Globus pallidus (tissue), 1 donor: ENCODE data around the gene HLA-F.

Source experiments
- DNase-seq: peaks from one replicate; pipeline ENCODE4 v3.0.0-alpha.2; 2015; ENCODE audit warnings: low spot score

HLA-F gene

DNA sequence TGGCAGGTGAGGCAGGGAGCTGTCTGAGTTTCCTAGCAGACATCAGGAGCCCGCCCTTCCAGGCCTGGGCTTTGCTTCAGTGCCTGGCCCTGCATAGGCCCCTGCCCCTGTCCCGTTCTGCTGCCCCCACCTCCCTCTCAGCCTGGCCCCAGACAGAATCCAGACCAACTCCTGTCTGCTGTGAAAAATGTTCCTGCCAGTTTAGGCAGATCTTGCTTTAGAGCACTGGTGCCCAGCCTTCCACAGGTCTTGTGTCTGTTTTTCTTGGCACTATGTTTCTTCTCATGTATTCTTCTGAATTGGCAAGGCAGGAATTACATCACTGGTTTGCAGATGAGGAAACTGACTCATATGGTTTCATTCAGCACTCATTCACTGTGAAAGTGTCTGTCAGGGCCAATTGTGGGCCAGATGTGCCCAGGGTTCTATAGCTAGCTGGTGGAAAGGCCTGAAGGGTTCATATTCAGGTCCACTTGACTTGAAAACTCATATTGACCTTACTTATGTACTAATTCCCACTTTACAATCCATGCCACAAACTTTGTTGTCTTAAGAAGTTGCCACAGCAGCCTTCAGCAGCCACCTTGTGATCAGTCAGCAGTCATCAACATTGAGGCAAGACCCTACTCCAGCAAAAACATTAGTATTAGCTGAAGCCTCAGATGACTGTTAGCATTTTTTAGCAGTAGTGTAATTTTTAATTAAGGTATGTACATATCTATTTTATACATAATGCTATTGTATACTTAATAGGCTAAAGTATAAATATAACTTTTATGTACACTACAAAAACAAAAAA lies 40.5 kb downstream of the HLA-F start:
- DNase-seq = no peak

DNA sequence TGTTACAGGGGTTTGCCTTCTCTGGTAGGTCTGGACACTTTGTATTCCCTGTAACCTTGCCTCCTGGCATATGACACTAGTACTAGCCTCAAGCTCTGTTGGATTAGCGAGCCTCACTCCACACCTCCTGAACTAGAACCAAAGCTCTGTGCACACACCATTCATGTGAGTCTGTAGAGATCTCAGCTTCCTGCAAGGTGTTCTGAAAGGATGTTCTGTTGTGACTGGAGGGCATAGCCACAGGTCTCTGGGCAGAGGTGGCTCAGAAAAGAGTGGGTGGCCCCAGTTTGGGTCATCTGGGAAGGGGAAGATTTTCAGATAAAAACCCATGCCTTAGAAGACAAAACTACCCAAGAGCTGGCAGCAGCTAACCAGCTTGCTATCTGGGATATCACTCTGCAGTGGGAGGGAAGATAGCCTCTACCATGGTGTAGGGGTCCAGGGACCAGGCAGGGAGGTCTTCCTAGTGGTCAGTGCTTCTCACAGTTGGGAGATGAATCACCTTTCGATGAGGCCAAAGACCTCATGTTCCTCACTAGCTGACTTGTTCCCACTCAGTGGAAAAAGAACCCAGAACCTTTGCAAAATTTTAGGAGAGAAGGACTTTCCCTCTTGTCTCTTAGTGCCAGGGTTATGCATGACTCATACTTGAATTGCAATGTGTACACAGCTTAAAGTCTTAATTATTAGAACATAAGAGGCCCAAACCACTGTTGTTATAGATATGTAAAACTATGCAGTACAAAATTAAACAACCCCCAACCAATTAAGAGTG lies 41.4 kb downstream of the HLA-F start:
- no peak for DNase-seq

DNA sequence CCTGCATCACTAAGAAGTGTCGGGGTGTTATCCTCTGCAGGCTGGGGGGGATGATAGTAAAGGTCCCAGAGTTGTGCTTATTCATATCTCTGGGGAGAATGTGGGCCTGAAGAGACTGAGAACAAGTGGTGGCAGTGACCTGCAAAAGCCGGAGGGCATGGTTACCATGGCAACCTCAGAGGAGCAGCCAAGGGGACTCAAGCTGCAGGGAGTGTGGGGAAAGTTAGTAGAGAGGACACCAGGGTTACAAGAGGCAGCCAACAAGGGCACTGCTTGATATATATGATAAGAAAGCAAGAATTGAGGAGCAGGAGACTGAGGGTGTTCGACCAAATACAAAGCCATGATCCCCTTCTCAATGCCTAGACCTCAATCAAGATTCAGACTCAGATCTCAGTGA lies 46.1 kb downstream of the HLA-F start:
- no peak for DNase-seq

DNA sequence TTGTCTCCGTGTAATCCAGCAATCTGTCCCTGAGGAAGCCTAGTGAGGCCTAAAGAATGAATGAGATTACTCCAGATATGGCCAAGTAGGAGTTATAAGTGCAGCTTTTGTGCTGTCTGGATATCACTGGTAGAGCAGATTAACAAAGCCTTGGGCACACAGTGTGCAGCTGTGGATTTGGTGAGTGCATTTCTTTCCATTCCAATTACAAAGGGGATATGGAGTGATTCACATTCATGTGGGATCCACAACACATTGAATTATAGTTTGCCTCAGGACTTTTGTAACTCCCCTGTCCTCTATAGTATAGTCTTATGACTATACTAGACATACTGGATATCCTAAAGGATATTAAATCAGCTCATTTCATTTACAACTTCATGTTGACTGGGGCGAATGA lies 47.1 kb downstream of the HLA-F start:
- DNase-seq = no peak

DNA sequence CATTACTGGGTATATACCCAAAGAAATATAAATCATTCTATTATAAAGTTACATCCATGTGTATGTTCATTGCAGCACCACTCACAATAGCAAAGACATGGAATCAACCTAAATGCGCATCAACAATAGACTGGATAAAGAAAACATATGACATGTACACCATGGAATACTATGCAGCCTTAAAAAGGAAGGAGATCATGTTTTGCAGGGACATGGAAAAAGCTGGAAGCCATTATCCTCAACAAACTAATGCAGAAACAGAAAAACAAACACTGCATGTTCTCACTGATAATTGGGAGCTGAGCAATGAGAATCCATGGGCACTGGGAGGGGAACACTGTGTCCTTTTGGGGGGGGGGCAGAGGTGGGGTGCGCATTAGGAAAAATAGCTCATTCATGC lies 53.5 kb downstream of the HLA-F start:
- no peak for DNase-seq
